HL-60 (cell line): Measurements from ENCODE around the gene SEC23IP.

ENCODE experiments used
- POLR2AphosphoS5 ChIP-seq: IDR thresholded peaks from 2 replicates; pipeline ENCODE4 v1.6.1; 2012; ENCODE audit warnings: low read depth
- TF ChIP-seq, protein P1 (sequence below): IDR thresholded peaks from one replicate; pipeline ENCODE4 v1.5.1; 2011; ENCODE audit warnings: low read length, control low read depth, inconsistent platforms; ENCODE audit not compliant: insufficient read depth
- TF ChIP-seq, protein P2 (sequence below): IDR thresholded peaks from 2 replicates; pipeline ENCODE4 v1.6.1; 2012; ENCODE audit warnings: low read depth; ENCODE audit not compliant: insufficient replicate concordance

DNA sequence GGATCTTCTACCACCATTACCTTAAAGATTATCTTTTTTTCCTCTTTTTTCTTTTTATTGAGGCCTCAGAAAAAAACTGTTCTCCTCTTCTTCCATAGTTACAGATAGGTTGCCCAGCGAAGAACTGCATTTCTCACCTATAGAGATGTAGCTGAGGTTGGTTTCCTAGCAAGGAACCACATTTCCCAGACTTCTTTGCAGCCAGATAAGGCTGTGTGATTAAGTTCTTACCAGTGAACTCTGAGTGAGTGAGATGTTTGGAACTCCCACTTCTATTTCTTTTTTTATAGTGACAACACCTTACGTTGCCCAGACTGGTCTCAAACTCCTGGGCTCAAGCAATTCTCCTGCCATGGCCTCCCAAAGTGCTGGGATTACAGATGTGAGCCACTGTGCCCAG, 14.0 kb upstream of the SEC23IP start:
- TF ChIP-seq, protein P1, sequence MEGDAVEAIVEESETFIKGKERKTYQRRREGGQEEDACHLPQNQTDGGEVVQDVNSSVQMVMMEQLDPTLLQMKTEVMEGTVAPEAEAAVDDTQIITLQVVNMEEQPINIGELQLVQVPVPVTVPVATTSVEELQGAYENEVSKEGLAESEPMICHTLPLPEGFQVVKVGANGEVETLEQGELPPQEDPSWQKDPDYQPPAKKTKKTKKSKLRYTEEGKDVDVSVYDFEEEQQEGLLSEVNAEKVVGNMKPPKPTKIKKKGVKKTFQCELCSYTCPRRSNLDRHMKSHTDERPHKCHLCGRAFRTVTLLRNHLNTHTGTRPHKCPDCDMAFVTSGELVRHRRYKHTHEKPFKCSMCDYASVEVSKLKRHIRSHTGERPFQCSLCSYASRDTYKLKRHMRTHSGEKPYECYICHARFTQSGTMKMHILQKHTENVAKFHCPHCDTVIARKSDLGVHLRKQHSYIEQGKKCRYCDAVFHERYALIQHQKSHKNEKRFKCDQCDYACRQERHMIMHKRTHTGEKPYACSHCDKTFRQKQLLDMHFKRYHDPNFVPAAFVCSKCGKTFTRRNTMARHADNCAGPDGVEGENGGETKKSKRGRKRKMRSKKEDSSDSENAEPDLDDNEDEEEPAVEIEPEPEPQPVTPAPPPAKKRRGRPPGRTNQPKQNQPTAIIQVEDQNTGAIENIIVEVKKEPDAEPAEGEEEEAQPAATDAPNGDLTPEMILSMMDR: no peak
- no peak for TF ChIP-seq POLR2AphosphoS5
- TF ChIP-seq, protein P2, sequence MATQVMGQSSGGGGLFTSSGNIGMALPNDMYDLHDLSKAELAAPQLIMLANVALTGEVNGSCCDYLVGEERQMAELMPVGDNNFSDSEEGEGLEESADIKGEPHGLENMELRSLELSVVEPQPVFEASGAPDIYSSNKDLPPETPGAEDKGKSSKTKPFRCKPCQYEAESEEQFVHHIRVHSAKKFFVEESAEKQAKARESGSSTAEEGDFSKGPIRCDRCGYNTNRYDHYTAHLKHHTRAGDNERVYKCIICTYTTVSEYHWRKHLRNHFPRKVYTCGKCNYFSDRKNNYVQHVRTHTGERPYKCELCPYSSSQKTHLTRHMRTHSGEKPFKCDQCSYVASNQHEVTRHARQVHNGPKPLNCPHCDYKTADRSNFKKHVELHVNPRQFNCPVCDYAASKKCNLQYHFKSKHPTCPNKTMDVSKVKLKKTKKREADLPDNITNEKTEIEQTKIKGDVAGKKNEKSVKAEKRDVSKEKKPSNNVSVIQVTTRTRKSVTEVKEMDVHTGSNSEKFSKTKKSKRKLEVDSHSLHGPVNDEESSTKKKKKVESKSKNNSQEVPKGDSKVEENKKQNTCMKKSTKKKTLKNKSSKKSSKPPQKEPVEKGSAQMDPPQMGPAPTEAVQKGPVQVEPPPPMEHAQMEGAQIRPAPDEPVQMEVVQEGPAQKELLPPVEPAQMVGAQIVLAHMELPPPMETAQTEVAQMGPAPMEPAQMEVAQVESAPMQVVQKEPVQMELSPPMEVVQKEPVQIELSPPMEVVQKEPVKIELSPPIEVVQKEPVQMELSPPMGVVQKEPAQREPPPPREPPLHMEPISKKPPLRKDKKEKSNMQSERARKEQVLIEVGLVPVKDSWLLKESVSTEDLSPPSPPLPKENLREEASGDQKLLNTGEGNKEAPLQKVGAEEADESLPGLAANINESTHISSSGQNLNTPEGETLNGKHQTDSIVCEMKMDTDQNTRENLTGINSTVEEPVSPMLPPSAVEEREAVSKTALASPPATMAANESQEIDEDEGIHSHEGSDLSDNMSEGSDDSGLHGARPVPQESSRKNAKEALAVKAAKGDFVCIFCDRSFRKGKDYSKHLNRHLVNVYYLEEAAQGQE: no peak
